Fibroblast of peridontal ligament (primary cell): ENCODE results near the gene UNC119.
A peak's percentile ranks its signal among the peaks of the same experiment; 100 is the strongest.

Experiments
- DNase-seq: peaks from one replicate; pipeline ENCODE4 v3.0.0-alpha.2; 2010; ENCODE audit errors: extremely low read depth

UNC119 gene

DNA sequence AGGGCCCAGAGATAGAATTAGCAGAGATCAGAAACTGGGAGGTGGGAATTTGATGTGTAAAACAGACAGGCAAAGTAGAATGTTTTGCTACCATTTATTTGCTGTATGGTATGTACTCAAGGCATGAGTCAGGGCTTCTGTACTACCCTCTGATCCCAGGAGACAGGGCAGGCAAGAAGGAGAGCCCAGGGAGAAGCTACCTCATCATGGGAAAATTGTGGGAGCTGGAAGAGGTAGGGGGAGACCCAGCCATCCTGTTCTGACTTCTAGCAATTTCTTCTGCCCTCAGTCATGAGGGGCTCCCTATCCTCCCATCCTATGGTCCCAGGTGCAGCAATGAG, 20.6 kb upstream of the UNC119 start:
- no peak for DNase-seq

DNA sequence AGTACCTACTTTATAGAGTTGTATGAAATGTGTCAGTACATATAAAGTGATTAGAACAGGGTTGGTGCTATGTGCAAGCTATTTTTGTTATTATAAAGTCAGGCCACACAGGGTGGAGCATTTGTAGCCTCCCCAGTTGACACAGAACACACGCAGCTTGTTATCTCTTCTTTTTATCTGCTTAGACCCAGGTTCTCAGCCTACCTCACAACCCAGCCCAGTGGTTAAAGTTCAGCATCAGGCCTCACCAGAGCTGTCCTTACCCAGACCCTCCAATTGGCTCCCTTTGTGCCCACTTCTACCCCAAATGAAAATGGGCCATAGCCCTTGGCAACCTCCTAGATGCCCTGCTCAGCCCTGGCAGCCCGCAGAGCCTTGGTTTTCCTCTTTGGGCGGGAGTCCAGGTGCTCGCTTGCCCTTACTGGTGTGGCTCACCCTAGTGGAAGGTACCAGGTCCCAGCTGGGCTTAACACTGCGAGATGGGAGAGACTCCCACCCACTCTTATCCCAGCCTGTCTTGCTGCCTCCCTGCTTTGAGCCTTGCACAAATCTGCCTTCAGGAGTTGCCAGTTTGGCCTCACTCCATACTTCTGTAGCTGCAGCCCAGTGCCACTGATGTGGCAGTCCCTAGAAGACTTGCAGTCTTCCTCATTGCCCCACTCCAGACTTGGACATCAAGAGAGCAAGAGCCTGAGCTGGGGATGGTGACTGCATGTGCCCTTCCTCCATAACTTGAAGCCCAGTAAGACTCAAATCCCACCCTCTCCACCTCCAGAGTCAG, 20.0 kb upstream of the UNC119 start:
- no peak for DNase-seq

DNA sequence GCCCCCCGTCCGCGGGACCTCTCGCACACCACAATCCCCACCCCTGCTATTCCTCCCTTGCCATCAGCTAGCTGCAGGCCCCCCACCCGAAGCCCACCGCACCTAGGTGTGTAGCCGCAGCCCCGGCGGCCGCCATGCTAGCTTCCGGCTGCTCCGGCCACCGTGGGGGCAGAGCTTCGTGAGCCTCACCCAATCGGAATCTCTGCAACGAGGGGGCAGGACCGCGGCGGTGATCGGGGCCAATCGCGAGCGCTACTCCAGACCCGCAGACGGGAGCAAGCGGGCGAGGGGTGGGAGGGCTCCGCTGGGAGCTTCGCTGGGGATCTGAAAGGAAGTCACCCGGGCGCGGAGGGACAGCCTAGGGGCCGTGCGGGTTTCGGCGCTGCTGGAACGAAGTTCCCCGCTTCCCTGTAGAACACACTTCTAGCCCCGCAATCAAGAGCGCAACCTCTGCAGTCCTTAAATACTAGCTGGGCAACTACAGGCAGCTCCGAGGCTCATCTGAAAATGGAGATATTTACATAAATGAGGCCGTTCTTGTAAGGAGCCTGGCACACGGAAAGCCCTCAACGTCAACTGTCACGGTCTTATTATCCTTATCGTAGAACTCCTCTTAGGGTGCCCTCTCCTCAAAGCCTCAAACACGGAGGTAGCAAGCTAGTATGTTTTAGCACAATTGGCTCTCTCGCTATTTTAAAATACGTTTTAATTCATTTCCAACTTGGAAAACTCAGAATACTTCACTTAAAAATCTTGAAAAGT, 19.1 kb upstream of the UNC119 start, which contains the start of gene PIGS:
Gene PIGS (minus strand): TSS at position 164 of the 762 bp plus-strand sequence. CDS start 28 bp downstream, at position 136.
- DNase-seq: peak; percentile 78

DNA sequence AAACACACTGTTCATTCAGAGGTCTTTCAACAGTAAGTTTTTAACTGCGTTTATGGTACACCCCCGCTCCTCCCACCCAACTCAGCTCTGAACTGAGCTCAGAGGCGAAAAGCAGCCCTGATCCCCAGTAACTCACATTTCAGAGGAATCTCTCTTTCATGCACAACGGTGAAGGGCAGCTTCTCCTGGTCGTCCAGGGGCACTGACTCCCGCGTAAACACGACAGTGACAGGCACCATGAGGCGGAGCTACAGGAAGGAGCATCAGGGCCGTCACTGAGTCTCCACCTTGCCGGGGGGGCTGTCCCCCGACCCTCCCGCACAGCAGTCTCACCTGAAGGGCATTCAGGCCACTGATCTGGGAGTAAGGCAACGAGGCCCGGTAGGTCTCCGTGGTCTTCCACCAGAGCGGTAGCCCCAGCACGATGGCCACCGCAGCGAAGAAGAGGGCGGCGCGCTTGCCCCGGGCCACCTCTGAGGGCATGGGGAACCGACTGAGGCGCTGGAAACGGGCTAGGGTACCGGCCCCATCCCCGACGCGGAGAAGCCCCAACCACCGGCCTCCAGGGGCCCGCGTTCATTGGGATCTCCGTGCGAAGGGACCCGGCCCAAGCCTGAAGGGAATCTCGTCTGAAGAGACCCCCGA, 18.4 kb upstream of the UNC119 start:
- DNase-seq: no peak

DNA sequence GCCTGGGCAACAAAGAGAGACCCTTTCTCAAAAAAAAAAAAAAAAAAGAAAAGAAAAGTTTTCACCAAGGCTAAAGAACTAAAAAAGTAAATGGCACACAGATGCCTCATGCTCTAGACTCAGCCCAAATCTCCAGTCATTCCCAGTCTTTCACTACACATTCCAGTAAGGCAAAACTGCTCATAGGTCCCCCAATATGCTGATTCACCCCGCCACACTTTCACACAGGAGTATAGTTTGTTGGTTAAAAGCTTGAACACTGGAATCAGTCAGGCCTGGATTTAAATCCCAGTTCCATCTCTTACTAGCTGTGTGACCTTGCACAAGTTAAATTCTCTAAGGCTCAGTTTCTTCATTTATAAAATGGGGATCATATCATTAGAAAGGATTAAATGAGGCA, 17.0 kb upstream of the UNC119 start:
- DNase-seq: no peak

DNA sequence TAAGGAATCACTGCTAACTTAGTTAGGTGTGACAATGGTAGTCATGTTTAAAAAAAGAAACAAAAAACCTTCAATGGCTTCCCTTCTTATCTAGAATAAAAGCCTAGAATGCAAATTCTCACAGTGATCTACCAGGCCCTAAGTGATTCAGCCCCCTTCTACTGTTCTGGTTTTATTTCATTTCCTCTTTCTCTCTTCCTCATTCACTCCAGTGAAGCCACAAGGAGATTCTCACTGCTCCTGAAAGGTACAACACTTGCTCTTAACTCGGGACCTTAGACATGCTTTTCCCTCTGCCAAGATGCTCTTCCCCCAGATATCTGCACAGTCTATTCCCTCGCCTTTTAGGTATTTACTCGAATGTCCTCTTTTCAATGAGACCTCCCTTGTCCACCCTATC, 15.2 kb upstream of the UNC119 start:
- no peak for DNase-seq

DNA sequence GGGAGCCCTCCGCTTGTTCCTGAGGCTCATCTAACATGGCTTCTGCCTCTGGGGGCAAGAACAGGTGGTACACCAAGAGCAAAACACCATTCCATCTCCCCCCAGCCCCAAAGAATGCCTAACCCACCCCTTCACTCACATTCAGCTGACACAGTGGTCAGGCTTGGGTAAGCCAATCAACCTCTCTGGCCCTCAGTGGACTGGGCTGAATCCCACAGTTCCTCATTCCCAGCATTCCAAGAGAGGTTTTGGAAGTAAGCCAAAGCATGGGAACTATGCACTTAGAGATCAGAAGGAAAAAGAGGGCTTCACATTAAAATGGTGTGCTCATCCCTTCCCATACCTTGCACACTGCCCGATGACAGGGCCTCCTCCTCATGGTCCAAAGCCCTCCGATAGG, 11.1 kb upstream of the UNC119 start:
- peak; percentile 34 for DNase-seq

DNA sequence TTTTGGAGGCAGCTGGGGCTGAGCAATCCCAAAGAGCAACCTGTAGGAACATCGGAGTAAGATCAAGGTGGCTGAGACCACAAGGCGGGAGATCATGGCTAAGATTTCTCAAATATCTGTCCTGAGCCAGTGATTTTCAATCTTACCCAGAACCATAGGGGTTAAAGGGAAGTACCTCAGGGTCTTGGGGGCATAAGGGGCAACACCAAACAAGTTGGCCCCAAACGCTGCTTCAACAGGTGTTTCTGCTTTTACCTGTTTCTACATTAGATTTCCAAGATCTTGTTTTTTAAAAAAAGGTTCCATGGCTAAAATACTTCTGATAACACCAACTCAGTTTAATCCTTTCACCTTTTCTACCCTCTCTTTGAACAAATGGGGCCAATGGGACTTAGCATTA, 2.6 kb upstream of the UNC119 start:
- no peak for DNase-seq

DNA sequence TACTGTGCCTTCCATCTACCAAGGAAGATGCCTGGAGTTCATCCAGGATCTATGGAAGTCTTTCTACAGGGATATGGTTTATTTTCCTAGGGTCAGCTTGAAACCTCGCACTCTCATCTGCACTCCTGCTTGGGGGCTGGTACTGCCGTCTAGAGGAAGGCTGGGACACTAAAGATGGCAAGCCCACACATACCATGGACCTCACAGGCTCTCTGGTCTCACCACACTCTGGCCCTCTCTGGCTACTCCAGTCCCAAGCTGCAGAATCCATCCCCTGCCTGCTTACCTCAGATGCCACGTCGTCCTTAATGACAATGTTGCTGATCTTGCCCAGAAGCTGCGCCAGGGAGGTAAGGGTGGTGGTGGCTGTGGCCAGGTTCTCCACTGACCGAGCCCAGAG, 2.1 kb upstream of the UNC119 start:
- peak; percentile 23 for DNase-seq

DNA sequence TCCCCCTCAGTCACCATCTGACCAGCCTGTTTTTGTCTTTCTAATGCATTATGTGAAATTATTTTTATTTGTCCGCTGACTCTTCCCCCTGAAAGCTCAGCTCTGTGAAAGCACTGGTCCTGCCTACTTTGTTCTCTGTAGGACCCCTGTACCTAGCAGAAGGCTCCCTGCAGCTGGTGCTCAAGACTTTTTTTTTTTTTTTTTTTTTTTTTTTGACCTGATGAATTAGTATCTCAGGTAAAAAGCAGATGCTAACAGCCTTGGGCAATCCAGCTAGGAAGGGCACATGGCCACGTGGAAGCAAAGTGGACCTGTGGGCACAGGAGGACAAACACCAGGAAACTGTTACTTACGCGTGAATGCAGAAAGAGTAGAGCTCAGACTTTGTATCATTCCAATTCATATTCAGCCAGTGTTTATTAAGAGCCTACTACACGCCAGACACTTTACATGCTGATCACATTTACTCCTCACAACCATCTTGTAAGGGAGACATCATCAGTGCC, 629 bp upstream of the UNC119 start:
- DNase-seq: no peak

DNA sequence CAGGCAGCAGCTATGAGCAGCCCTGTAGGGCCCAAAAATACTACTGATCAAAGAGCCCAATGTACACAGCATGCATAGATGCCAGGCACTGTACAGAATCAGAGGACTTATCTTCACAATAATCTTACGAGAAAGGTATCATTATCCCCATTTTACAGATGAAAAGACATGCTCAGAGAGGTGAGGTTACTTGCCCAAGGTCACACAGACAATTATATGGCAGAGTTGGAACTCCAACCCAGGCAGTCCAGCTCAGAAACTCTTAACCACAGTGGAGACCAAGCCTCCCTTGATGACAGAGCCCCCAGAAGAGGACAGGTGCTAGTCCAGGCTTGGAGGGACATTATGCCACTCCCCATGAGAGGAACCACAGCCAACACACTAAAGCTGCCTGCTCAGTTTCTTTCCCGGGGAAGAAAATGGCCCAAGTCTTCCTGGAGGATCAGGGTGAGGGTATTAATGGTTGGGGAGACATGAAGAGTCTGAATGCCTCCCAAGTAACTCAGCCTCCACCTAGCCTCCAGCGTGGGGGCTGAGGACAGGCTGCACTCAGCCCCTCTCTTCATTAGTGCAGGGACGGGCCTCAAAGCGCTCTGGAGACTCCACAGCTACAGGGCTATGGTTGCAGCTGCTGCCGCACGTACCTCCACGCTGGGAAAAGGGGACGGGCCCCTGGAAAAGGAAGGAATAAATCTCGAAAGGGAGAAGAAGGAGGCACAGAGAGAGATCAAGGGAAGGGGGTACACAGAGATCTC, 826 bp downstream of the UNC119 start:
- peak; percentile 17 for DNase-seq

DNA sequence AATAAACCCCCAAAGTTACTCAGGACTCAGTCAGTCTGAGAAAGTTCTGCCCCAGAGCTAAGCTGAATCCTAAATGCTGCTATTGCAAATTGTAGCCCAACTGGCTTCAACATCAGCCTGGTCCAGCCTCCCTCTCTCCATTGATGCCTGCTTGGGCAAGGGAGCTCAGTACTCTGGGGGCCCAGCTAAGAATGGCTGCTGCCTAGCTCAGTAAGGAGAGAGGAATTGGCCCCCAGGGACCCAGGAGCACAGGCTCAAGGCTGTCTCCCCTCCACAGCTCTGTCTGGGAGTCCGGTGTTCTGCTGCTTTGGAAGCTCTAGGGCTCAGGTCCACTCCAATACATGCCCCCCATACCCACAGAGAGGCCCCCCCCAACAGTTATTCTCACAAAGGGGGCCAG, 1.6 kb downstream of the UNC119 start:
- DNase-seq: no peak

DNA sequence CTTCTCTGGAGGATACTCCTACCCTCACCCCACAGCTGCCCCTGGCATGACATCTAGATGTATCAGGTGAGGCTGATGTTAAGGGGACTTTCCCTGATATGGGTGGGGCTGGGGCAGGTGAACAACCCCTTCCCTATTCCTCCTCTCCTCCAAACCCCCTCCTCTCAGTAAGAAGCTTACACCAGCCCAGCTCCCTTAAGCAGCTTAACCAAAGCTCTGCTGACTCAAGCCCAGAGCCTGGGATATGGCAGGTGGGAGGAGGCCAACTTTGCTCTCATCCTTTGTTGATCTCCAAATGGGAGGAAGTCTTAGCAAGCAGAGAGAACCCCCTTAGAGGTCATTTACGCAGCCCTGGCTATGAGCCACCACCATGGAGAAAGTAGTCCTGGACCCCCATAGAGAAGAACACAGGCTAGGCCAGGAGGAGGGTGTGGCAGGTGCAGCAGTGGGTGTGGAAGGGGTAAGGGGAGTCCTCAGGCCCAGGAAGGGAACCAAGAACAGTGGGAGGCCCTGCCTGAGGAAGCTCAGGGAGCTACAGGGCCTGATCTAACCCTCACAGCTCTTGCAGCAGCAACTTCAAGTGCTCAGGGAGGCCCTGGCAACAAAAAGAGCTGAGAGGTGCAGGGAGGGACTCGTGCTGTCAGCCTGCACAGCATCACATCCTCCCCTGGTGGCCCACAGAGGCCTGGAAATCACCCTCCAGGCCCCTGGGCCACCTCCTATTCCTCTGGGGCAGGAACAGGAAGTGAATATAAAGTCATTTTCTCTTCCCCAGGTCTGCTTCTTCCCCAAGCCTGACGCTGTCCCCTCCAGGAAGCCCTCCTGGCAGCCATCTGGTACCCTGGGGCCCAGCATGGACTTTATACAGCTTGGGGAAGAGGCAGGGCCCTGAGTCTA, 2.9 kb downstream of the UNC119 start:
- DNase-seq: no peak

DNA sequence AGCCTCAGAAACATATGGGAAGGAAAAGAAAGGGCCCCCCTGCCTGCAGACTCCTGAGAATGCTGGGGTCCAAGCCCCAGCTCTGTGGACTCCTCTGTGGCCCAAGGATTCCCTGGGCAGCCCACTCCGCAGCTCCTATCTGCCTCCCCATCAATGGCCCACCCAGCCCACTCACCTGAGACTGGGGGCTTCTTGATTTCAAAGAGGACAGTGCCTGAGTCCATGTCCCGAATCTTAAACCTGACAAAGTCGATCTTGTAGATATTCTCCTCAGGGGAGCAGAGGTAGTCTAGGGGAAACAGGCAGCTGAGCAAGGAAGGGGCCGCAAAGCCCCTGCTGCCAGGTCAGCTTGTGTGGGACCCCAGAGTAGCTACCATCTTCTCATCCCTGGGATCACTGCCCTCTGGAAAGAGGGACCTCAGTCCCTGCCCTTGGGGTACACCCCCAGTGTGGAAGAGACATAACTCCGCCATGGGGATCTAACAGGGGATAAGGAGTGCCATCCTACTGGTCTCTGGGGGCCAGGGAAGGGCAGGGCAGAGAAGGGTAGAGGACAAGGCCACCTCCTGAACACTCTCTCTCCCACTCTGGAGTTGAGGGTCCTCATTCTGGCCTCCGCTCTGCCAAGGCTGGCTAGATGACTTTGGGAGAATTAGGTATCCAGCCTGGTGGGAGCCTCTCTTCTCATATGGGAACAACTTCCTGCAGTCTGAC, 3.9 kb downstream of the UNC119 start:
- no peak for DNase-seq

DNA sequence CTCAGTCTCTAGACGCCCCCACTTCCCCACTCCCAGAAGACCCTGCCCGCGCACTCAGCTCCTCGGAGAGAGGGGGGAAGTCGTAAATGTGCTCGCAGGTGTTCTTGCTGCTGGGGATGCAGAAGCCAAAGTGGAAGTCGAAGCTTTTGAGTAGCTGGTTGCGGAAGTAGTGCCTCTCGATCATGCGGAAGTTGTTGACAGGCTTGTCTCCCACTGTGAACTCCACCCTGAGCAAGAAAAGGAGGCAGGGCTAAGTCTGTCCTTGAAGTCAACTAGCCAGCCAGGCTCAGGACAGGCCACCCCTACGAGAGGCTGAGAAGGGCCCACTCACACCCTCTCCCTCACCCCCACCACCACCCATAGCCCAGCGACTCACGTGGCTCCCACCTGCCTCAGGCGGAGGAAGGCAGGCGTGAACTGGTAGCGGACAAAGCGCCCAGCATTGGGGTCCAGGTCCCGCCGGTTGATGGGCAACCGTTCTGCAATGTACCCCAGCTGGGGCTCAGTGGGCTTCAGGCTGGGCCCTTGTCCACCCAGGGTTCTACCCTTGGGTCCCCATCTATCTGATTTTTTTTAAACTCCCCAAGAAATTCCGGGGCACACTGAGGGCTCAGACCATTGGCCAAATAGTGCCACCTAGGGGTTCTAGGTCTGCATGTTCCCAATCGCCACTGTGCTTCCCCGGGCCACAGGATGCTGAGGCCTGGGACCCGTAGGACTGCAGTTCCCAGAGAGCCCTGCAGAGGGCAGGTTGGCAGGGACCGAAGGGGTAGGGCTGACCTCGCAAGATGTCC, 4.6 kb downstream of the UNC119 start:
- DNase-seq: peak; percentile 60

DNA sequence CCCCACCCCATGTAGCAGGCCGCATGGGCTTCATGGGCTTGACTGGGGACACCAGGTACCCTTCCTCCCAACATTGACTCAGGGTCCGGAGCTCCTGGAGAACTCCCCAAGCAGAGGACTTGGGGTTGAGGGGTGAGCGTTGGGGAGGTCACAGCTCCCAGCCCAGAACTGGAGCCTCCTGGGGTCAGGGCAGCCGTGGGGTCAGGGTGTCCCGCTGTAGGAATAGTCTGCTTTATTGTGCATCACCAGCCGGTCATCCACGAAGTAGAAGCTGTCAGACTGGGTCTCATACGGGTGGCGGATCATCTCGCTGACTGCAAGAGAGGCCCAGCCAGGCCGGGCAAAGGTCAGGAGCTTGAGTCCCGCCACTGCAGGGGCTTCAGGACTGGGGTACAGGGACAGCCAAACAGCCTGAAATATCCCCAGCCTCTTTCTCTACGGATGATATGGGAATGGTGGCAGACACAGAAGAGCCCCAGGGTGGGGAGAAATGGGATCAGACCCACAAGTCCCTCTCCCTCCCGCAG, 5.3 kb downstream of the UNC119 start:
- no peak for DNase-seq

DNA sequence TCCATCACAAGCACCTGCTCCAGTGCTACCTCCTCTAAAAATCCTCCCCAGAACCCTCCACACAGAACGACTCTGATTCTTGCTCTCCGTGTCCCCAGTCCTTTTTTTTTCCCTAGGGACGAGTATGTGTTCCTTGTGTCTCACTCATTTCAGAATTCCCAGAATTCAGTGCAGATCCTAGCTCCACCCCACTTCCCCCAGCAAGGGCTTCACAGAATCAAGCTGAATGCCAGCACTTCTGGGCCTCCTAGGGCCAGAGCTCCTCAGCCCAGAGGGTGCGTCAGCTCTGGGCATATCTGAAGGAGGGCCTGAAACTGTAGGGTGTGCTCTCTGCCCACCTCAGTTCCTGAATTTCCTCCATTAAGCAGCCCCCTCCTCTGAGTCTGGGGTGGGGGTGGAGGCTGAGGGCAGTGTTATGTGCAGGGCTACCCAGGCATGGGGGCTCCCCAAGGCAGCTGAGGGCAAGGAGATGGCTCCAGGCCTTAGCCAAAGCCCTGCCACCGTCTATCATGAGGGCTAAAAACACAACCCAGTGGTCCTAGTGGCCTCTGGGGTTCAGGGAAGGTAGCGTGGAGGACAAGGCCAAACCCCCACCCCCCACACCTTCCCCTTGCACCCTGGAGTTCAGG, 6.5 kb downstream of the UNC119 start:
- DNase-seq: no peak

DNA sequence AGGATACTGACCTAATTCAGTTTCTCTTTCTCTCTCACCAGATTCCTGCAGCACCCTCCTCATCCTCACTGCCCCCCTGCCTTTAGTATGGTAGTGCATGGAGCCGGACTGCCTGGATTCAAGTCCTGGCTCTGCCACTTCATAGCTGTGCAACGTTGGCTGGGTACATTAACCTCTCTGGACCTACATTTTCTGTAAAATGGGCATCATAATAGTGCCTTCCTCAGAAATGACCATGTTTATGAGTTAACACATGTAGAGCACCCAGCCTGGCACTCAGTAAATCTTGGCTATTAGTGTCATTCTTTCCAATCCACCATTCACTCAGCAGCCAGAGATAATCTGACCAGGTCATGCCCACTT, 7.3 kb downstream of the UNC119 start:
- DNase-seq: no peak
